ENCODE measurements around the gene RHOF.

Gene RHOF

GRCh38 chr12:121812921-121813896 lies 19.7 kb upstream of the RHOF start:
- no peak for DNase-seq (ENCODE audit: low read depth)
- no peak for TF ChIP-seq CTCF (IDR thresholded peaks at IDR 0.05; ENCODE audit: control insufficient read depth, insufficient read depth, low read depth, low read length, missing control alignments)
- H3K4me3 ChIP-seq (ENCODE audit: control insufficient read depth, low read depth, low read length): peak overlapping the region; percentile 73

GRCh38 chr12:121812320-121812871 lies 18.9 kb upstream of the RHOF start:
- peak overlapping the region; percentile 73 for H3K4me3 ChIP-seq (ENCODE audit: control insufficient read depth, low read depth, low read length)
- no peak for TF ChIP-seq CTCF (IDR thresholded peaks at IDR 0.05; ENCODE audit: control insufficient read depth, insufficient read depth, low read depth, low read length, missing control alignments)
- DNase-seq (ENCODE audit: low read depth): no peak

GRCh38 chr12:121811434-121812319 lies 18.2 kb upstream of the RHOF start:
- DNase-seq (ENCODE audit: low read depth): no peak
- H3K4me3 ChIP-seq (ENCODE audit: control insufficient read depth, low read depth, low read length): peak overlapping the region; percentile 73
- TF ChIP-seq CTCF (IDR thresholded peaks at IDR 0.05; ENCODE audit: control insufficient read depth, insufficient read depth, low read depth, low read length, missing control alignments): peak; percentile 59

- TF ChIP-seq CTCF (IDR thresholded peaks at IDR 0.05; ENCODE audit: control insufficient read depth, insufficient read depth, low read depth, low read length, missing control alignments): no peak
- no peak for DNase-seq (ENCODE audit: low read depth)
- H3K4me3 ChIP-seq (ENCODE audit: control insufficient read depth, low read depth, low read length): peak overlapping the region; percentile 73
Observed at GRCh38 chr12:121810833-121811433, 17.4 kb upstream of the RHOF start.

GRCh38 chr12:121810234-121810817 lies 16.8 kb upstream of the RHOF start:
- no peak overlapping the region for H3K4me3 ChIP-seq (ENCODE audit: control insufficient read depth, low read depth, low read length)
- DNase-seq (ENCODE audit: low read depth): no peak
- no peak for TF ChIP-seq CTCF (IDR thresholded peaks at IDR 0.05; ENCODE audit: control insufficient read depth, insufficient read depth, low read depth, low read length, missing control alignments)

Data from AG09309 (cell line).